Measurements from ENCODE around the gene LETMD1. TPM values are rescaled to one million over a fixed set of nuclear protein-coding genes. Genes with fewer than 3 reads are reported as not detected.

LETMD1 gene
- polyA plus RNA-seq, 2 of the 4 experiments (the other 2 are of a cell fraction) = 29.6 to 72.9 TPM

GRCh38 chr12:51051787-51052186 is 3.7 kb downstream of the LETMD1 start:
- no peak overlapping the region for H3K27ac ChIP-seq
- DNase-seq (ENCODE audit: low read depth in 1 of 2, low spot score in 1 of 2) = no peak
- ATAC-seq = no peak
- no peak overlapping the region for H3K4me3 ChIP-seq
- H3K9me3 ChIP-seq = no peaks in the 10 kb centered on the region
- H3K4me1 ChIP-seq = peaks cover 10% of the 10 kb centered on the region; the same call in 2 of the 3 replicates
- WGBS (ENCODE audit: missing lambda C conversion rate) = 90% methylated on average over 4 of the region's 4 CpGs
- CTCF ChIA-PET = interaction anchor here (0.6 to 1.8 kb wide), 4 partner anchors 10 to 290 kb away, joined by 3 to 6 read pairs (median 3); partner anchors contain the start of gene SLC11A2
- H3K4me2 ChIP-seq = no peak overlapping the region
- no peak for TF ChIP-seq RCOR1 (IDR thresholded peaks at IDR 0.05; ENCODE audit: low read depth, low read length)
- no peak for TF ChIP-seq GATA3 (IDR thresholded peaks at IDR 0.05; ENCODE audit: borderline replicate concordance)
- no peak for TF ChIP-seq BHLHE40 (IDR thresholded peaks at IDR 0.05; ENCODE audit: low read depth, low read length)
- TF ChIP-seq ZC3H11A (IDR thresholded peaks at IDR 0.05) = no peak
- TF ChIP-seq ELK1 (IDR thresholded peaks at IDR 0.05; ENCODE audit: low read depth, low read length) = no peak
- TF ChIP-seq CHD2 (IDR thresholded peaks at IDR 0.05; ENCODE audit: low read length, partially characterized antibody) = no peak
- TF ChIP-seq, protein P1, sequence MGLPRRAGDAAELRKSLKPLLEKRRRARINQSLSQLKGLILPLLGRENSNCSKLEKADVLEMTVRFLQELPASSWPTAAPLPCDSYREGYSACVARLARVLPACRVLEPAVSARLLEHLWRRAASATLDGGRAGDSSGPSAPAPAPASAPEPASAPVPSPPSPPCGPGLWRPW (IDR thresholded peaks at IDR 0.05) = no peak
- no peak for TF ChIP-seq REST (IDR thresholded peaks at IDR 0.05)
- TF ChIP-seq ATOH8 (CRISPR knock-in tag; IDR thresholded peaks at IDR 0.05; ENCODE audit: low read depth) = no peak
- TF ChIP-seq EHMT2 (IDR thresholded peaks at IDR 0.05; ENCODE audit: low read depth) = no peak
- TF ChIP-seq CHD4 (IDR thresholded peaks at IDR 0.05; ENCODE audit: borderline replicate concordance) = no peak
- TF ChIP-seq SREBF2 (IDR thresholded peaks at IDR 0.05) = no peak
- no peak for TF ChIP-seq HMGXB4 (CRISPR knock-in tag; IDR thresholded peaks at IDR 0.05; ENCODE audit: borderline replicate concordance)
- no peak for TF ChIP-seq HEYL (CRISPR knock-in tag; IDR thresholded peaks at IDR 0.05)
- TF ChIP-seq CEBPB (IDR thresholded peaks at IDR 0.05) = no peak
- no peak for TF ChIP-seq CTCF (IDR thresholded peaks at IDR 0.05)
- TF ChIP-seq KDM5A (IDR thresholded peaks at IDR 0.05) = no peak
- no peak for FAIRE-seq
- POLR2A ChIA-PET = interaction anchor here (1.9 kb wide), 1 partner anchor 32 kb away, joined by 6 read pairs; the partner anchor contains the start of gene CSRNP2
